CD4-positive, alpha-beta memory T cell (primary cell): Measurements from ENCODE around the gene PROC. TPM values are rescaled to one million over a fixed set of nuclear protein-coding genes. Genes with fewer than 3 reads are reported as not detected.

Experiments used
- CTCF ChIA-PET: fragments of 350-600 bp; sonication (Branson Sonifier 250); formaldehyde crosslinking; loops from one replicate; lab custom pipeline; 2021; ENCODE audit warnings: inconsistent platforms; ENCODE audit not compliant: partially characterized antibody; lab: Charles Lee
- POLR2A ChIA-PET: fragments of 350-600 bp; sonication (Branson Sonifier 250); formaldehyde crosslinking; loops from one replicate; lab custom pipeline; 2021; ENCODE audit not compliant: partially characterized antibody; lab: Charles Lee
- DNase-seq, 5 donors: peaks; one replicate each; pipeline versions ENCODE4 v3.0.0 to v3.0.0-alpha.2; 2020 to 2022; ENCODE audit warnings: mixed read lengths in 1 of 5
- H3K27ac ChIP-seq: one replicate; pipeline ENCODE4 v1.7.0; 2013; ENCODE audit warnings: low read depth, low read length
- H3K27me3 ChIP-seq: 2 replicates; pipeline ENCODE4 v1.7.0; 2013; ENCODE audit warnings: mild to moderate bottlenecking, low read length, moderate library complexity; ENCODE audit not compliant: insufficient read depth
- H3K36me3 ChIP-seq: 2 replicates; pipeline ENCODE4 v1.7.0; 2013; ENCODE audit warnings: mild to moderate bottlenecking, low read length, moderate library complexity; ENCODE audit not compliant: insufficient read depth
- H3K4me1 ChIP-seq: 2 replicates; pipeline ENCODE4 v1.7.0; 2013; ENCODE audit warnings: mild to moderate bottlenecking, low read length, moderate library complexity; ENCODE audit not compliant: insufficient read depth
- H3K4me3 ChIP-seq, 2 donors: one replicate each; pipeline ENCODE4 v1.7.0; 2013; ENCODE audit warnings: low read length in 2 of 2, mild to moderate bottlenecking in 1 of 2
- H3K9me3 ChIP-seq, 2 donors: one replicate each; pipeline ENCODE4 v1.7.0; 2013; ENCODE audit warnings: low read length in 2 of 2, control low read depth in 1 of 2; ENCODE audit not compliant: control insufficient read depth in 1 of 2
- H3K27ac Mint-ChIP-seq, 7 donors: one replicate each; pipeline ENCODE4 v1.8.0; 2020 to 2021; ENCODE audit warnings: mixed read lengths in 7 of 7, mild to moderate bottlenecking in 6 of 7, inconsistent platforms in 3 of 7, moderate library complexity in 3 of 7
- H3K27me3 Mint-ChIP-seq, 2 donors: one replicate each; pipeline ENCODE4 v1.8.0; 2020 to 2021; ENCODE audit warnings: mixed read lengths in 2 of 2
- H3K36me3 Mint-ChIP-seq, 2 donors: one replicate each; pipeline ENCODE4 v1.8.0; 2020 to 2021; ENCODE audit warnings: mixed read lengths in 2 of 2, inconsistent platforms in 1 of 2, mild to moderate bottlenecking in 1 of 2
- H3K4me1 Mint-ChIP-seq, 4 donors: one replicate each; pipeline ENCODE4 v1.8.0; 2020 to 2021; ENCODE audit warnings: mixed read lengths in 4 of 4, mild to moderate bottlenecking in 1 of 4
- H3K4me3 Mint-ChIP-seq, 8 donors: one replicate each; pipeline ENCODE4 v1.8.0; 2020 to 2021; ENCODE audit warnings: mixed read lengths in 8 of 8, mild to moderate bottlenecking in 7 of 8, moderate library complexity in 6 of 8, inconsistent platforms in 3 of 8
- H3K9me3 Mint-ChIP-seq, 8 donors: one replicate each; pipeline ENCODE4 v1.8.0; 2020 to 2021; ENCODE audit warnings: mixed read lengths in 8 of 8, mild to moderate bottlenecking in 5 of 8, inconsistent platforms in 3 of 8, moderate library complexity in 1 of 8
- intact Hi-C: fragments of 100-400 bp; cut with micrococcal nuclease; formaldehyde crosslinking; loops from one replicate; pipeline ENCODE4 v1.15.1; 2023
- microRNA-seq: library from miRNA; unstranded; fragments of <30 nt; microRNA quantifications from one replicate; pipeline ENCODE4 v1.2.0, GENCODE V29; 2021; ENCODE audit warnings: borderline replicate concordance, borderline number of aligned reads, borderline microRNAs expressed, mixed read lengths
- polyA plus RNA-seq, 2 donors: library from polyadenylated mRNA; unstranded; fragments of 300-500 nt; fragmentation: Illumina TruSeq; gene quantifications; one replicate each; pipeline ENCODE4 v1.2.3, GENCODE V29; 2021
- total RNA-seq, 2 experiments: library from RNA; stranded (reverse); gene quantifications; one replicate each; pipeline ENCODE4 v1.2.3, GENCODE V29; 2021

Gene PROC
- total and polyA plus RNA-seq, 4 experiments from 2014 or later, result not detected

- Mint-ChIP-seq H3K4me3 (no peak overlapping the region), H3K27me3 (no peaks in the 10 kb centered on the region), H3K27ac (peak overlapping the region in 1 of 7 donors; percentile 85), H3K4me1 (peaks cover 14 to 26% (median 17%) of the 10 kb centered on the region in 4 donors), H3K36me3 (peaks cover 21 to 25% of the 10 kb centered on the region in 2 donors), H3K9me3 (no peaks in the 10 kb centered on the region)
- Histone ChIP-seq H3K4me3 (no peak overlapping the region), H3K27ac (no peak overlapping the region), H3K4me1 (peaks cover 16% of the 10 kb centered on the region), H3K9me3 (no peaks in the 10 kb centered on the region), H3K27me3 (no peaks in the 10 kb centered on the region), H3K36me3 (peaks cover 7% of the 10 kb centered on the region)
- DNase-seq, result no peak
- intact Hi-C loops, result no loop called here
- ChIA-PET CTCF (interaction anchor here (5.2 kb wide), 1 partner anchor 10 kb away, joined by 28 read pairs; no protein-coding TSS in a partner anchor), POLR2A (no interaction called here)
Observed at GRCh38 chr2:127469051-127469450, 50.8 kb downstream of the PROC start.

- H3K4me1 Mint-ChIP-seq, result peaks cover 8 to 18% (median 10%) of the 10 kb centered on the region in 4 donors
- no peaks in the 10 kb centered on the region for H3K27me3 Mint-ChIP-seq
- intact Hi-C loops, result no loop called here
- peaks cover 23 to 25% of the 10 kb centered on the region in 2 donors for H3K36me3 Mint-ChIP-seq
- Histone ChIP-seq H3K9me3 (no peaks in the 10 kb centered on the region), H3K27ac (no peak overlapping the region), H3K4me1 (peaks cover 8% of the 10 kb centered on the region), H3K4me3 (no peak overlapping the region), H3K27me3 (no peaks in the 10 kb centered on the region), H3K36me3 (peaks cover 7% of the 10 kb centered on the region)
- ChIA-PET POLR2A (no interaction called here), CTCF (interaction anchor here (5.2 kb wide), 1 partner anchor 9 kb away, joined by 28 read pairs; no protein-coding TSS in a partner anchor)
- DNase-seq, result no peak
- no peak overlapping the region for H3K27ac Mint-ChIP-seq
- H3K9me3 Mint-ChIP-seq, result no peaks in the 10 kb centered on the region
- no peak overlapping the region for H3K4me3 Mint-ChIP-seq
Observed at GRCh38 chr2:127469974-127470373, 51.7 kb downstream of the PROC start.

GRCh38 chr2:127471286-127471988, 53.2 kb downstream of the PROC start:
- peaks cover 0 to 9% (median 4%) of the 10 kb centered on the region in 8 donors for H3K9me3 Mint-ChIP-seq
- H3K36me3 ChIP-seq, result peaks cover 7% of the 10 kb centered on the region
- H3K27me3 ChIP-seq, result no peaks in the 10 kb centered on the region
- DNase-seq, result no peak
- H3K4me1 ChIP-seq, result no peaks in the 10 kb centered on the region
- ChIA-PET POLR2A (no interaction called here), CTCF (no interaction called here)
- peaks cover 23 to 32% of the 10 kb centered on the region in 2 donors for H3K36me3 Mint-ChIP-seq
- no peaks in the 10 kb centered on the region for H3K9me3 ChIP-seq
- no peak overlapping the region for H3K27ac ChIP-seq
- no peak overlapping the region for H3K4me3 ChIP-seq
- H3K4me3 Mint-ChIP-seq, result no peak overlapping the region
- no peaks in the 10 kb centered on the region for H3K27me3 Mint-ChIP-seq
- peaks cover 0 to 6% (median under 1%) of the 10 kb centered on the region in 4 donors for H3K4me1 Mint-ChIP-seq
- intact Hi-C loops, result no loop called here
- peak overlapping the region in 2 of 7 donors; percentile 3 to 57 for H3K27ac Mint-ChIP-seq

- intact Hi-C loops, result no loop called here
- peaks cover 0 to 3% (median under 1%) of the 10 kb centered on the region in 4 donors for H3K4me1 Mint-ChIP-seq
- no peak overlapping the region for H3K27ac Mint-ChIP-seq
- Histone ChIP-seq H3K4me3 (no peak overlapping the region), H3K4me1 (no peaks in the 10 kb centered on the region), H3K27me3 (no peaks in the 10 kb centered on the region), H3K27ac (no peak overlapping the region), H3K9me3 (no peaks in the 10 kb centered on the region), H3K36me3 (peaks cover 7% of the 10 kb centered on the region)
- CTCF ChIA-PET, result no interaction called here
- no peak overlapping the region for H3K4me3 Mint-ChIP-seq
- H3K27me3 Mint-ChIP-seq, result no peaks in the 10 kb centered on the region
- POLR2A ChIA-PET, result no interaction called here
- no peak for DNase-seq
- H3K9me3 Mint-ChIP-seq, result peaks cover 0 to 9% (median 4%) of the 10 kb centered on the region in 8 donors
- H3K36me3 Mint-ChIP-seq, result peaks cover 21 to 31% of the 10 kb centered on the region in 2 donors
Observed at GRCh38 chr2:127472268-127472667, 54.0 kb downstream of the PROC start.

- ChIA-PET CTCF (no interaction called here), POLR2A (interaction anchor here (0.7 kb wide), 1 partner anchor 87 kb away, joined by 4 read pairs; no protein-coding TSS in a partner anchor)
- intact Hi-C loops, result loop anchor here (5.0 kb wide), 1 partner anchor 58 kb away; the partner anchor contains the start of gene PROC
- Mint-ChIP-seq H3K27me3 (no peaks in the 10 kb centered on the region), H3K27ac (no peak overlapping the region), H3K4me1 (peaks cover 0 to 1% (median 0%) of the 10 kb centered on the region in 4 donors), H3K4me3 (no peak overlapping the region), H3K9me3 (peaks cover 0 to 9% (median 4%) of the 10 kb centered on the region in 8 donors), H3K36me3 (peaks cover 15 to 16% of the 10 kb centered on the region in 2 donors)
- Histone ChIP-seq H3K4me1 (no peaks in the 10 kb centered on the region), H3K27me3 (no peaks in the 10 kb centered on the region), H3K9me3 (no peaks in the 10 kb centered on the region), H3K4me3 (no peak overlapping the region), H3K27ac (no peak overlapping the region), H3K36me3 (peaks cover 8% of the 10 kb centered on the region)
- DNase-seq, result no peak
Observed at GRCh38 chr2:127475788-127476187, 57.6 kb downstream of the PROC start.

Small RNA genes lying within 50 kb of the gene (microRNA-seq; reads per million reads assigned to microRNA genes)
- gene MIR4783, result not detected

Other genes with a start within 250 kb of the PROC start
- gene CYP27C1, start 198.1 kb upstream of the PROC start, total RNA-seq, result not detected
- gene CYP27C1, start 198.1 kb upstream of the PROC start, polyA plus RNA-seq, result not detected
- 10 to 100 TPM; 59.2 to 62.9 TPM for gene ERCC3, start 124.3 kb upstream of the PROC start, total RNA-seq
- 10 to 100 TPM; 22.3 to 29.3 TPM for gene ERCC3, start 124.3 kb upstream of the PROC start, polyA plus RNA-seq
- gene MAP3K2, start 30.5 kb upstream of the PROC start, total RNA-seq, result 10 to 100 TPM; 85.6 to 87.2 TPM
- gene MAP3K2, start 30.5 kb upstream of the PROC start, polyA plus RNA-seq, result 10 to 100 TPM; 42.5 to 63.4 TPM
- gene IWS1, start 108.1 kb downstream of the PROC start, total RNA-seq, result 10 to 100 TPM; 55.2 to 59.7 TPM
- 10 to 100 TPM in 1 of 2 donors, 1 to 10 TPM in 1; 4.4 to 39.6 TPM for gene IWS1, start 108.1 kb downstream of the PROC start, polyA plus RNA-seq
- gene MYO7B, start 117.3 kb downstream of the PROC start, total RNA-seq, result not detected
- not detected for gene MYO7B, start 117.3 kb downstream of the PROC start, polyA plus RNA-seq
- gene GPR17, start 227.7 kb downstream of the PROC start, total RNA-seq, result not detected
- not detected for gene GPR17, start 227.7 kb downstream of the PROC start, polyA plus RNA-seq